NCI-H524 treated with DMSO at 0.1 percent for 48 hours (cell line): ENCODE results near the gene LRP6.

Experiments
- DNase-seq: peaks from one replicate; lab custom pipeline; 2025; lab: John Stamatoyannopoulos, UW

LRP6 gene

DNA sequence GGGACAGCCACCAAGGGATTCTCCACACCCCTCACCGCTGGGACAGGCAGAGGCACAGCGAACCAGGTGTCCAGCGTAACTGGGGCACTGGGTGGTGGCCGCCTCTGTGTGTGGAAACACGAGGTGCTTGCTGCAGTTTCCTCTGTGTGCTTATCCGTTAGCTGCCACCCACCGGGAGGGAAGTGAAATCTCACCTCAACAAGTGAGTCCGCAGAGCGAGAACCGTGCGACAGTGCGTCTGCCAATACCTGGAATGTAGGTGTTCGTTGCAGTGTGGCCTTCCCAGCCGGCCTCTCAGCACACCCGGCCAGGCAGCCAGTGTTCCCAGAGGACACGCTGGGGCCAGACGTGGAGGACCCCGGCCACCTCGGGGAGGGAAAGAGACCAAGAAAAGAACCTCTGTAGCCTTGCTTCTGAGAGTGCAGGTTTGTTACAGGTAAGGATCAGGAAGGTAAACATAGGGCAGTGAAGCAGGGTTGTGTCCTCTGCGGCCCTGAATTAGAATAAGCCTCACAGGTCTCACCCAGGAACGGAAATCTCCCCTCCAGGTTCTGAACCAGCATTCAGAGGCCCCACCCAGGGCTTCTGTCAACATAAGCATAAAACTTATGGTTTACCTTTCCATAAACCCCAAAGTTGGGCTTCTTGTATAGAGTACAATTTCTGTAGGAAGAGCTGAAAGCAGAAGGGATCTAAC is 194.6 kb downstream of the LRP6 start:
- no peak for DNase-seq

DNA sequence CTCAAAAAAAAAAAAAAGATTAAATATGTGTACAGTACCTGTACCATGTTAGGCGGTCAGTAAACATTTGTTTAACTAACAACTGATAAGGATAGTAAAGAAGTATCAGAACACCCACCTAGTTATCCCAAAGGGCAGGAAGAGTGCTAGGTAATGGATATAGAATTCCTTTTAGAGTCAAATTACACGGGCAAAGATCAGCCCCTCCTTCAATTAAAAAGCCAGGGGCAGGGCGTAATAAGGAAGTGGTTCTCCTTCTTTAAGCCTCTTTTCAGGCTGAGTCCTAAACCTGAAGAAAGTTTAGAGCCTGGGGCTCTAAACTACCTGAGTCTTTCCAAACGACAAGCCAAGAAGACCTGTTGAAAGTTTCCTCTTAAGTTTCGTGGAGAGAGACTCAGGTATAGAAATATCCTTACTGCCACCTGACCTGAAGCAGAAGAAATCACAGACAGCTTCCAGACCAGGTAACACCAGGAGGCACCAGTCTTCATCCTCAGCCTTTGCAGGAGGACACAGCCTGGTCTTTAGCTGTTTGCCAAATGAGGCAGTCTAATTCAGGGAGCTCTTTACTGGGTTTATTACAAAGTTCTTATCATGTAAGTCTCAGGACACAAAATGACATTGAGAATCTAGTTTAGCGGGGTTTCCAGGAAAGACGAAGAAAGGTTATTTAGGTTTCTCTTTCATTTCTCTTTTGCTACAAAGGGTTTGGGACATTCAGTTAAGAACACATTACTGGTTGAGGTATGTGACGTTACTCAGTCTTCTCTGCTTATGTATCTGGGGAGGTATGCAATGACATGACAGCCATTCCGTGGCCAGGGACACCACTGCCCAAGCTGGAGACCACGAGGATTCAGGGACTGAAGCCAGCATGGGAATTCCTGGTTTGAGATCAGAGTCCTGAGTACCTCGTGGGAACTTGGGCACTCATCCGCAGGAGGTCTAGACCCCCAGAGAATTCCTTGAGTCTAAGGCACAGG is 195.9 kb downstream of the LRP6 start, which contains the start of gene BCL2L14:
Gene BCL2L14, plus strand, starts transcription at position 266 of the 983 bp plus-strand sequence. CDS start 8,367 bp downstream, outside the sequence.
- no peak for DNase-seq

DNA sequence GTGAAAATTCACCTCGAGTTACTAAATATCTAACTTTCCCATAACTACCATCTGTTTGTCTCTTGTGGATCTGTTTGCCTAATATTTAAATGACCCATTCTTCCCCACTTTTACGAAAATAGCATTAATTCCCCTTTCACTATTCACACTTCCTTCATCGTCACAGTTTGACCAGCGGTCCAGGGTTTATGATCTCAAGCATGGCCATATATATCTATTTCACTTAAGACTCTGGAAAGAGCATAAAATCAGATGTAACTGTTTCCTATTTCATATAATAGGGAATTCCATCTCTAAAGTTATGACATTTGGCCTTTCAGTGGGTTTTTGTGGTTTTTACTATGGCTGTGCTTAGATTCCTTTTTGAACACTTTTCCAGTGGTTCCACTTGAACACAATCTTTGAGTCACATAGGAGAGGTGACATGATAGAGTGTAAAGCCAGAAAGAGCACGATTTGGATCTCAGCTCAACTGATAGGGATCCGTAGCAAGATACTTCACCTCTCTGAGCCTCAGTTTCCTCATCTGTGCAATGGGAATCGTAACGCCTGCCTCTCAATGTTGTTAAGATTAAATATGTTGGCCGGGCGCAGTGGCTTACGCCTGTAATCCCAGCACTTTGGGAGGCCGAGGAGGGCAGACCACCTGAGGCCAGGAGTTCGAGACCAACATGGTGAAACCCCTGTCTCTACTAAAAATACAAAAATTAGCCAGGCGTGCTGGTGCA is 196.9 kb downstream of the LRP6 start:
- DNase-seq, result no peak

DNA sequence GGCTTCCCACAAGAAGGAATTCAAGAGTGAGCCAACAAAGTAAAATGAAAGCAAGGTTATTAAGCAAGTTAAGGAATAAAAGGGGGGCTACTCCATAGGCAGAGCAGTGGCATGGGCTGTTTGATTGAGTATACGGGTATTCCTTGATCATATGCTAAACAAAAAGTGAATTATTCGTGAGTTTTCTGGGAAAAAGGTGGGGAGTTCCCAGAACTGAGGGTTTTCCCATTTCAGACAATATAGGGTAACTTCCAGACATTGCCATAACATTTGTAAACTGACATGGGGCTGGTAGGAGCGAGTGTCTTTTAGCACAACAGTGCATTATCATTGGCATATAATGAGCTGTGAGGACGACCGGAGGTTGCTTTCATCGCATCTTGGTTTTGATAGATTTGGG is 198.1 kb downstream of the LRP6 start:
- no peak for DNase-seq
